Skeletal muscle tissue (tissue), 4 donors: ENCODE data around the gene ANKRD11. TPM values are rescaled to one million over a fixed set of nuclear protein-coding genes. Genes with fewer than 3 reads are reported as not detected.
"Not testable (repeated sequence)": the region's sequence is repeated elsewhere in the genome, so short reads cannot be mapped to it uniquely, and the experiment has no call there.

Source experiments
- H3K27ac ChIP-seq: one replicate; pipeline ENCODE4 v1.7.0; 2013; ENCODE audit warnings: mild to moderate bottlenecking, low read depth, low read length, inconsistent platforms
- H3K27me3 ChIP-seq, 3 donors: one replicate each; pipeline ENCODE4 v1.7.0; 2013; ENCODE audit warnings: low read length in 3 of 3; ENCODE audit not compliant: control insufficient read depth in 3 of 3, insufficient read depth in 3 of 3
- H3K36me3 ChIP-seq, 3 donors: one replicate each; pipeline ENCODE4 v1.7.0; 2013; ENCODE audit warnings: low read length in 3 of 3; ENCODE audit not compliant: control insufficient read depth in 3 of 3, insufficient read depth in 3 of 3
- H3K4me1 ChIP-seq, 3 donors: one replicate each; pipeline ENCODE4 v1.7.0; 2013; ENCODE audit warnings: low read length in 3 of 3, mild to moderate bottlenecking in 3 of 3; ENCODE audit not compliant: control insufficient read depth in 3 of 3, insufficient read depth in 3 of 3
- H3K4me3 ChIP-seq, 3 donors: one replicate each; pipeline ENCODE4 v1.7.0; 2013; ENCODE audit warnings: low read length in 3 of 3
- H3K9ac ChIP-seq, 3 donors: one replicate each; pipeline ENCODE4 v1.7.0; 2013; ENCODE audit warnings: low read length in 3 of 3, mild to moderate bottlenecking in 3 of 3, moderate library complexity in 2 of 3, low read depth in 1 of 3
- H3K9me3 ChIP-seq, 3 donors: one replicate each; pipeline ENCODE4 v1.7.0; 2013; ENCODE audit warnings: low read length in 3 of 3; ENCODE audit not compliant: control insufficient read depth in 3 of 3
- total RNA-seq: library from RNA; depleted of rRNA; stranded (reverse); fragments of >200 nt; gene quantifications from one replicate; pipeline ENCODE4 v1.2.3, GENCODE V29; 2014
- donor health status: Osteomylitis.

ANKRD11 gene
- total RNA-seq, 1 donor from 2014 or later = 21.4 TPM

- H3K9ac ChIP-seq = no peak overlapping the region
- peaks cover 44 to 75% (median 52%) of the 10 kb centered on the region in 3 donors for H3K4me1 ChIP-seq
- H3K27me3 ChIP-seq = no peaks in the 10 kb centered on the region
- no peak overlapping the region for H3K4me3 ChIP-seq
- no peak overlapping the region for H3K27ac ChIP-seq
- no peaks in the 10 kb centered on the region for H3K9me3 ChIP-seq
- H3K36me3 ChIP-seq = no peaks in the 10 kb centered on the region
Observed at GRCh38 chr16:89437251-89437987, 52.9 kb downstream of the ANKRD11 start.

- H3K9me3 ChIP-seq = no peaks in the 10 kb centered on the region
- H3K4me3 ChIP-seq = no peak overlapping the region
- no peak overlapping the region for H3K9ac ChIP-seq
- no peak overlapping the region for H3K27ac ChIP-seq
- H3K27me3 ChIP-seq = no peaks in the 10 kb centered on the region
- H3K36me3 ChIP-seq = no peaks in the 10 kb centered on the region
- peaks cover 45 to 77% (median 54%) of the 10 kb centered on the region in 3 donors for H3K4me1 ChIP-seq
Observed at GRCh38 chr16:89436366-89436765, 54.0 kb downstream of the ANKRD11 start.

- not testable (repeated sequence) for H3K27me3 ChIP-seq, H3K9ac ChIP-seq, H3K36me3 ChIP-seq, H3K27ac ChIP-seq, H3K9me3 ChIP-seq, H3K4me3 ChIP-seq
- peaks cover 46 to 80% (median 57%) of the 10 kb centered on the region in 3 donors for H3K4me1 ChIP-seq
Observed at GRCh38 chr16:89435059-89435458, 55.3 kb downstream of the ANKRD11 start.

GRCh38 chr16:89434490-89434889 is 55.9 kb downstream of the ANKRD11 start:
- H3K9ac ChIP-seq = no peak overlapping the region
- no peak overlapping the region for H3K27ac ChIP-seq
- H3K4me1 ChIP-seq = peaks cover 40 to 74% (median 51%) of the 10 kb centered on the region in 3 donors
- H3K36me3 ChIP-seq = no peaks in the 10 kb centered on the region
- no peaks in the 10 kb centered on the region for H3K27me3 ChIP-seq
- H3K4me3 ChIP-seq = no peak overlapping the region
- H3K9me3 ChIP-seq = no peaks in the 10 kb centered on the region

- H3K4me1 ChIP-seq = peaks cover 36 to 69% (median 49%) of the 10 kb centered on the region in 3 donors
- not testable (repeated sequence) for H3K4me3 ChIP-seq, H3K9ac ChIP-seq, H3K27ac ChIP-seq, H3K9me3 ChIP-seq, H3K36me3 ChIP-seq, H3K27me3 ChIP-seq
Observed at GRCh38 chr16:89433363-89433984, 56.9 kb downstream of the ANKRD11 start.

GRCh38 chr16:89431630-89432029 is 58.7 kb downstream of the ANKRD11 start:
- Histone ChIP-seq H3K27me3 (no peaks in the 10 kb centered on the region), H3K36me3 (no peaks in the 10 kb centered on the region), H3K4me1 (peaks cover 34 to 52% (median 37%) of the 10 kb centered on the region in 3 donors), H3K27ac (no peak overlapping the region), H3K9me3 (no peaks in the 10 kb centered on the region), H3K9ac (no peak overlapping the region), H3K4me3 (no peak overlapping the region)

- Histone ChIP-seq H3K9me3 (no peaks in the 10 kb centered on the region), H3K4me1 (peaks cover 38 to 57% (median 40%) of the 10 kb centered on the region in 3 donors), H3K27me3 (no peaks in the 10 kb centered on the region), H3K4me3 (no peak overlapping the region), H3K27ac (no peak overlapping the region), H3K36me3 (no peaks in the 10 kb centered on the region), H3K9ac (no peak overlapping the region)
Observed at GRCh38 chr16:89431158-89431584, 59.2 kb downstream of the ANKRD11 start.

- Histone ChIP-seq H3K4me1 (peaks cover 44 to 60% (median 45%) of the 10 kb centered on the region in 3 donors), H3K9ac (no peak overlapping the region), H3K27ac (no peak overlapping the region), H3K36me3 (no peaks in the 10 kb centered on the region), H3K9me3 (no peaks in the 10 kb centered on the region), H3K27me3 (no peaks in the 10 kb centered on the region), H3K4me3 (no peak overlapping the region)
Observed at GRCh38 chr16:89430436-89431157, 59.8 kb downstream of the ANKRD11 start.

- not testable (repeated sequence) for H3K27me3 ChIP-seq, H3K9ac ChIP-seq
- H3K4me1 ChIP-seq = peaks cover 44 to 53% (median 45%) of the 10 kb centered on the region in 3 donors
Observed at GRCh38 chr16:89428605-89429004, 61.8 kb downstream of the ANKRD11 start.

More at GRCh38 chr16:89428605-89429004, 61.8 kb downstream of the ANKRD11 start:
- H3K4me3 ChIP-seq, H3K9me3 ChIP-seq, H3K27ac ChIP-seq, H3K36me3 ChIP-seq: not testable (repeated sequence)
